Ascending aorta (tissue), 2 donors: ENCODE data around the gene OLFML2A. TPM values are rescaled to one million over a fixed set of nuclear protein-coding genes. Genes with fewer than 3 reads are reported as not detected.

ENCODE experiments used
- DNase-seq, 2 donors: peaks; one replicate each; pipeline ENCODE4 v3.0.0-alpha.2; 2019; ENCODE audit warnings: low spot score in 2 of 2
- H3K27ac ChIP-seq, 2 donors: fragments of 200-600 bp; sonication (generic); one replicate each; pipeline ENCODE4 v1.5.1; 2016 to 2017; ENCODE audit warnings: mild to moderate bottlenecking in 1 of 2
- H3K27me3 ChIP-seq: fragments of 200-600 bp; sonication (generic); one replicate; pipeline ENCODE4 v1.5.1; 2017
- H3K36me3 ChIP-seq, 2 donors: fragments of 200-600 bp; sonication (generic); one replicate each; pipeline ENCODE4 v1.5.1; 2016
- H3K4me1 ChIP-seq, 2 donors: fragments of 200-600 bp; sonication (generic); one replicate each; pipeline ENCODE4 v1.5.1; 2016 to 2017; ENCODE audit warnings: mild to moderate bottlenecking in 1 of 2
- H3K4me3 ChIP-seq, 2 donors: fragments of 200-600 bp; sonication (generic); one replicate each; pipeline ENCODE4 v1.5.1; 2016 to 2017; ENCODE audit warnings: mild to moderate bottlenecking in 1 of 2
- H3K9me3 ChIP-seq, 2 donors: fragments of 200-600 bp; sonication (generic); one replicate each; pipeline ENCODE4 v1.5.1; 2016
- intact Hi-C: fragments of 100-400 bp; cut with DNase I; formaldehyde crosslinking; loops from one replicate; pipeline ENCODE4 v1.15.1; 2023
- total RNA-seq: library from RNA; depleted of rRNA; stranded (reverse); fragments of >200 nt; gene quantifications from one replicate; pipeline ENCODE4 v1.1.0, GENCODE V29; 2016
- TF ChIP-seq, protein P1 (sequence below), 3 experiments: fragments of 200-600 bp in 2 of 3; fragments of 450-650 bp in 1 of 3; sonication (generic) in 2 of 3; IDR thresholded peaks; one replicate each; pipeline ENCODE4 v1.5.1; 2016 to 2019; ENCODE audit warnings: antibody characterized with exemption in 3 of 3, mild to moderate bottlenecking in 1 of 3, moderate library complexity in 1 of 3

OLFML2A gene
- total RNA-seq, 1 donor from 2014 or later: 129 TPM

DNA sequence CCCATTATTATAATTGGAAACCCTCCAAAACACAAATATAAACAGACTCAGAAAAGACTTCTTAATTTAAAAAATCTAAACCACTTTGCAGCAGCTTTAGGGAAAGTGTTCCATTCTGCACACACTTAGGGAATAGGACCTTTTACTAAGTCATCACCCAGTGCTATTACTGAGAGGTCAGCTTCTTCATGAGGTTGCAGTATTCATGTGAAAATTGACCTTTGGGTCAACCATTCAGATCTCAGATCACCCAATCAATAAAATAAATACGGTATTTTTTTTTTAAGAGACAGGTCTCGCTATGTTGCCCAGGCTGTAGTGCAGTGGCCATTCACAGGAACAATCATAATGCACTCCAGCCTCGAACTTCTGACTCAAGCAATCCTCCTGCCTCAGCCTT lies 27.6 kb upstream of the OLFML2A start:
- H3K4me3 ChIP-seq: no peak overlapping the region
- intact Hi-C loops: no loop called here
- DNase-seq: no peak
- H3K4me1 ChIP-seq: no peaks in the 10 kb centered on the region
- H3K27ac ChIP-seq: no peak overlapping the region
- no peaks in the 10 kb centered on the region for H3K27me3 ChIP-seq
- TF ChIP-seq, protein P1, sequence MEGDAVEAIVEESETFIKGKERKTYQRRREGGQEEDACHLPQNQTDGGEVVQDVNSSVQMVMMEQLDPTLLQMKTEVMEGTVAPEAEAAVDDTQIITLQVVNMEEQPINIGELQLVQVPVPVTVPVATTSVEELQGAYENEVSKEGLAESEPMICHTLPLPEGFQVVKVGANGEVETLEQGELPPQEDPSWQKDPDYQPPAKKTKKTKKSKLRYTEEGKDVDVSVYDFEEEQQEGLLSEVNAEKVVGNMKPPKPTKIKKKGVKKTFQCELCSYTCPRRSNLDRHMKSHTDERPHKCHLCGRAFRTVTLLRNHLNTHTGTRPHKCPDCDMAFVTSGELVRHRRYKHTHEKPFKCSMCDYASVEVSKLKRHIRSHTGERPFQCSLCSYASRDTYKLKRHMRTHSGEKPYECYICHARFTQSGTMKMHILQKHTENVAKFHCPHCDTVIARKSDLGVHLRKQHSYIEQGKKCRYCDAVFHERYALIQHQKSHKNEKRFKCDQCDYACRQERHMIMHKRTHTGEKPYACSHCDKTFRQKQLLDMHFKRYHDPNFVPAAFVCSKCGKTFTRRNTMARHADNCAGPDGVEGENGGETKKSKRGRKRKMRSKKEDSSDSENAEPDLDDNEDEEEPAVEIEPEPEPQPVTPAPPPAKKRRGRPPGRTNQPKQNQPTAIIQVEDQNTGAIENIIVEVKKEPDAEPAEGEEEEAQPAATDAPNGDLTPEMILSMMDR (IDR thresholded peaks at IDR 0.05): no peak
- H3K9me3 ChIP-seq: no peaks in the 10 kb centered on the region
- H3K36me3 ChIP-seq: no peaks in the 10 kb centered on the region

DNA sequence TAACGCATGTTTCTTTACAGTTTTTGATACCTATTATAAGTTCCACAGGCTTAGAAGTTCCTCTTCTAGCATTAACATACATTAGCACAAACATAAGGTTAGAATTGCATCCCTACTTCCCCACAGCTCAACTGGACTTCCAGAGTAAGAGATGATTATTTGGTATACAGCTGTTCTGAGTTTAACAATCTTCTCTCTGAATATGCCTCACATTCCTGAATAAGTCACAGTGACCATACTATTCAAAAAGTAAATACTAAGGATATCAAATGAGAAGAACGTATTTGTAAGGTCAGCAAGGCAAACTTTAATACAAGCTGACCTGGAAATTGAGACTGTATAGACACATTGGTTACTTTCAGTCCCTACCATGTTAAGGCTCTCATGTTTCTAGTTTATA lies 27.2 kb upstream of the OLFML2A start:
- intact Hi-C loops: loop anchor here (10.0 kb wide), 1 partner anchor 725 kb away; no protein-coding TSS in a partner anchor
- no peaks in the 10 kb centered on the region for H3K4me1 ChIP-seq
- no peaks in the 10 kb centered on the region for H3K27me3 ChIP-seq
- H3K27ac ChIP-seq: no peak overlapping the region
- no peaks in the 10 kb centered on the region for H3K9me3 ChIP-seq
- H3K4me3 ChIP-seq: no peak overlapping the region
- no peak for DNase-seq
- H3K36me3 ChIP-seq: no peaks in the 10 kb centered on the region
- TF ChIP-seq, protein P1 (IDR thresholded peaks at IDR 0.05): no peak

DNA sequence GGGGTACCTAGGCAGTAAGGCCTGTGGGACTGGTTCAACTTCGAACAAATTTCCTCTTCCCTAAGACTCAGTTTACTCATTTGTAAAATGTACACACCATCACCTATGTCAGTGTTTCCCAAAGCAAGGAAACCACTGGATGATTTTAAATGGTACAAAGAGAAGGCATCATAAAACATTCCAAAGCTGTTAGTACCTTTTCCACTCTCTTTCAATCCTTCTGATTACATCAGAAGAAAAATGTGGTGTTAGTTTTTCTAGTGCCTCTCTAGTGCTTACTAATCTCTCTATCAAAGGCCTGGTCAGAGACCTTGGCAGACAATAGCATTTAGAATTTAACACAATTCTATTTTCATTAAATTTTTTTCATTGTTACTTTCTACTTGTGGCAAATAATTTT lies 24.0 kb upstream of the OLFML2A start:
- Histone ChIP-seq H3K9me3 (no peaks in the 10 kb centered on the region), H3K4me3 (no peak overlapping the region), H3K36me3 (no peaks in the 10 kb centered on the region), H3K27me3 (no peaks in the 10 kb centered on the region), H3K27ac (no peak overlapping the region), H3K4me1 (no peaks in the 10 kb centered on the region)
- TF ChIP-seq, protein P1 (IDR thresholded peaks at IDR 0.05): no peak
- intact Hi-C loops: loop anchor here (10.0 kb wide), 1 partner anchor 728 kb away; no protein-coding TSS in a partner anchor
- no peak for DNase-seq

DNA sequence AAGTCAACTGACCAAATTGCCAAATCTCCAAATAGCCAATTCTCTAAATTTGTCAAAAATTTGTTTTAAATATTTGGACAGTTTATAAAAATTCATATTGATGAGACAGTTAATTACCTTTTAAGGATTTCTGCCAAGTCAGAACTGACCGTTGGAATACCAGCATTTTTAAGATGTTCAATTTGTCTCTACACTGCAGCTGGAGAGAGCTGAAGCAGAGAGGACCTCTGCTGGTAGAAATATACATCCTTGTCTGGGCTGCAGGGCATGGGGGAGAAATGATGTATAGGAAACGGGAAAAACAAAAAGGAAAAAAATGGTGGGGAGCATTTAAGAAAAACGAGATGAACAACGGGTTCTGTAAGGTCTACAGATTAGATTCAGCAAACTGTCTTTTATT lies 22.6 kb upstream of the OLFML2A start:
- TF ChIP-seq, protein P1 (IDR thresholded peaks at IDR 0.05): no peak
- H3K27me3 ChIP-seq: no peaks in the 10 kb centered on the region
- intact Hi-C loops: loop anchor here (10.0 kb wide), 1 partner anchor 729 kb away; no protein-coding TSS in a partner anchor
- H3K4me1 ChIP-seq: no peaks in the 10 kb centered on the region
- no peaks in the 10 kb centered on the region for H3K36me3 ChIP-seq
- H3K9me3 ChIP-seq: no peaks in the 10 kb centered on the region
- H3K27ac ChIP-seq: no peak overlapping the region
- H3K4me3 ChIP-seq: no peak overlapping the region
- DNase-seq: no peak

DNA sequence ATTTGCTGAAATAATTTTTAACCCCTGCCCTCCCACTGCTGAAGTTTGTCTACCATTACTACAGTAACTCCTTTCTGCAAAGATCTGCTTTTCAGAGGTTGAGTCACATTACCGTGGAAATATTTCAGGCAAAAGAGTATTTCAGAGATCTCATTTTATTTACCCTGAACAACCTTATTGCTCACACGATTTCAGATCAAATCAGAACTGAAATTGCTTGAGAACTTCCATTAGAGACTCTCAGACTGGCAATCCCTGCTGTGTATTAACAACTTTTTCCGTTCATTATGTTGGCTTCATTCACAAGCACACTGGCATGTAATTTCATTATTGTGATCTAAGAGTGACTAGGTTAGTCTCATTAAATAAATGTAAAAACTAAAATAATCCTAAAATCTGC lies 21.9 kb upstream of the OLFML2A start:
- TF ChIP-seq, protein P1 (IDR thresholded peaks at IDR 0.05): no peak
- intact Hi-C loops: loop anchor here (10.0 kb wide), 1 partner anchor 730 kb away; no protein-coding TSS in a partner anchor
- H3K27me3 ChIP-seq: no peaks in the 10 kb centered on the region
- no peaks in the 10 kb centered on the region for H3K36me3 ChIP-seq
- H3K4me1 ChIP-seq: no peaks in the 10 kb centered on the region
- H3K4me3 ChIP-seq: no peak overlapping the region
- H3K27ac ChIP-seq: no peak overlapping the region
- no peak for DNase-seq
- no peaks in the 10 kb centered on the region for H3K9me3 ChIP-seq

DNA sequence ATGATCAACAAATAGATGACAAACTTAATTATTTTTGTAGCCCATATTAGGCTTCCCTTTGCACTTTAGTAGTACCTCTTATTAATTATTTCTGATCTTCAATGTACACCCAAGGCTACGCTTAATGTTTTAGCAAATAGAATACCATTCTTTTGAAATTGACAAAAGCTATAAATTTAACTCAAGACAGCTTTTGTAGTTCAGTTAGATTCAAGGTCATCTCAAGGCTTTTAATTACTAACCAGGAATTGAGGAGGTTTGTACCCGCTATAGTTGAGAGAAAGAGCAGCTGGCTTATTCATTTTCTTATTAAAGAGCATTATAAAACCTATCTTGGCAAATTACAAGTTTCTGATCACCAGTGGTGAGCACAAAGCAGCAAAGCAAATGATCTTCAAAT lies 20.9 kb upstream of the OLFML2A start:
- Histone ChIP-seq H3K27me3 (no peaks in the 10 kb centered on the region), H3K4me3 (no peak overlapping the region), H3K27ac (no peak overlapping the region), H3K36me3 (no peaks in the 10 kb centered on the region), H3K4me1 (no peaks in the 10 kb centered on the region), H3K9me3 (no peaks in the 10 kb centered on the region)
- TF ChIP-seq, protein P1 (IDR thresholded peaks at IDR 0.05): no peak
- intact Hi-C loops: loop anchor here (10.0 kb wide), 1 partner anchor 731 kb away; no protein-coding TSS in a partner anchor
- no peak for DNase-seq
